GM12875 (cell line): ENCODE data around the gene MAGI3.
"Not testable (repeated sequence)": the region's sequence is repeated elsewhere in the genome, so short reads cannot be mapped to it uniquely, and the experiment has no call there.

Source experiments
- H3K4me3 ChIP-seq: one replicate; pipeline ENCODE4 v1.5.1; 2011; ENCODE audit warnings: low read depth, low read length, control low read depth
- TF ChIP-seq, protein P1 (sequence below): IDR thresholded peaks from 2 replicates; pipeline ENCODE4 v1.5.1; 2011; ENCODE audit warnings: low read depth, mild to moderate bottlenecking, control low read depth, inconsistent platforms, low read length, moderate library complexity, borderline replicate concordance; ENCODE audit not compliant: insufficient read depth

MAGI3 gene

GRCh38 chr1:113396585-113396984 is 6.3 kb downstream of the MAGI3 start:
- TF ChIP-seq, protein P1, sequence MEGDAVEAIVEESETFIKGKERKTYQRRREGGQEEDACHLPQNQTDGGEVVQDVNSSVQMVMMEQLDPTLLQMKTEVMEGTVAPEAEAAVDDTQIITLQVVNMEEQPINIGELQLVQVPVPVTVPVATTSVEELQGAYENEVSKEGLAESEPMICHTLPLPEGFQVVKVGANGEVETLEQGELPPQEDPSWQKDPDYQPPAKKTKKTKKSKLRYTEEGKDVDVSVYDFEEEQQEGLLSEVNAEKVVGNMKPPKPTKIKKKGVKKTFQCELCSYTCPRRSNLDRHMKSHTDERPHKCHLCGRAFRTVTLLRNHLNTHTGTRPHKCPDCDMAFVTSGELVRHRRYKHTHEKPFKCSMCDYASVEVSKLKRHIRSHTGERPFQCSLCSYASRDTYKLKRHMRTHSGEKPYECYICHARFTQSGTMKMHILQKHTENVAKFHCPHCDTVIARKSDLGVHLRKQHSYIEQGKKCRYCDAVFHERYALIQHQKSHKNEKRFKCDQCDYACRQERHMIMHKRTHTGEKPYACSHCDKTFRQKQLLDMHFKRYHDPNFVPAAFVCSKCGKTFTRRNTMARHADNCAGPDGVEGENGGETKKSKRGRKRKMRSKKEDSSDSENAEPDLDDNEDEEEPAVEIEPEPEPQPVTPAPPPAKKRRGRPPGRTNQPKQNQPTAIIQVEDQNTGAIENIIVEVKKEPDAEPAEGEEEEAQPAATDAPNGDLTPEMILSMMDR, result no peak
- H3K4me3 ChIP-seq, result no peak overlapping the region

DNA sequence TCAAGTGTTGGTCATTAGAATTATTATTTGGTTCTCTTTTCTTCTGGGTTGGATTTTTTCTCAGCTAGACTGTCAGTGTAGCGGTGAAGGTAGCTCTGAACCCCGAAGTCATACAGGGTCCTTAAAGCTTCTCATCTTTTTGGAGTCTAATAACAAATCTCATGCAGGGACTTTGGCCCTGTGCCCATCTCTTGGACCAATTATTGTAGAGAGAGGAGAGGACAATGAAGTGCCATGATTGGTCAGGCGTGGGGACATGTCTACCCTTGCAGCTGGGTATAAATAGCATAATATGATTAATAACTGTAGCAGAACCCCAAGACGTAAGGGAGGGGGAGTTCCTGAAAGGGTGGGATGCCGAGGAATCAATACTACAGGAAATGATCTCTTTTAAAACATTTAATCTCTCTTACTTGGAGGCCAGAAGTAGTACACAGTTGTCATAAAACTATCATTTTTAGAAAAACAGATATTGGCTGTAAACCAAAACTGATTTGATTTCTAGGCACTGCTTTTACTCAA is 8.8 kb downstream of the MAGI3 start:
- TF ChIP-seq, protein P1, result no peak
- no peak overlapping the region for H3K4me3 ChIP-seq

GRCh38 chr1:113401067-113401466 is 10.8 kb downstream of the MAGI3 start:
- H3K4me3 ChIP-seq, result no peak overlapping the region
- TF ChIP-seq, protein P1, result no peak

- TF ChIP-seq, protein P1, result no peak
- no peak overlapping the region for H3K4me3 ChIP-seq
Observed at GRCh38 chr1:113401728-113402127, 11.4 kb downstream of the MAGI3 start.

GRCh38 chr1:113403065-113403464 is 12.8 kb downstream of the MAGI3 start:
- TF ChIP-seq, protein P1, result no peak
- no peak overlapping the region for H3K4me3 ChIP-seq

DNA sequence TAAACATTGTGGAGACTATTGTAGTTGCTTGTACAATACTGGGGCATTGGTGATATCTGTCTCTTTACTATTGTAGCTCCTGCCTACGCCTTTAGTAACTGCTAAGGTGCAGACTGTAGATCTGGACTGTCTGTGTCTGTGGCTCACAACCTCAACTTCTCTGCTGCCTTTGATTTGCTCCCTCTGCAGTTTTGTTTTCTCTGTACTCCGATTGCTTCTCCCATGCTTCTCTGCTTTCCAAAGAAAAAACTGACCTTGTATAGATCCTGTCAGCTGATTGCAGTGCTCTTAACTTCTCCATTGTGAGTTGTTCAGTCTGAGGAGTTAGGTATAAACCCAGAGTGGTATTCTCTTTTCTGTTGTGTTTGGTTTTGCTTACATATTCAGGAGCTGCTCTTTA is 15.3 kb downstream of the MAGI3 start:
- TF ChIP-seq, protein P1, result no peak
- no peak overlapping the region for H3K4me3 ChIP-seq

GRCh38 chr1:113406149-113406548 is 15.8 kb downstream of the MAGI3 start:
- H3K4me3 ChIP-seq, result not testable (repeated sequence)

GRCh38 chr1:113409363-113409762 is 19.0 kb downstream of the MAGI3 start:
- TF ChIP-seq, protein P1, result no peak

DNA sequence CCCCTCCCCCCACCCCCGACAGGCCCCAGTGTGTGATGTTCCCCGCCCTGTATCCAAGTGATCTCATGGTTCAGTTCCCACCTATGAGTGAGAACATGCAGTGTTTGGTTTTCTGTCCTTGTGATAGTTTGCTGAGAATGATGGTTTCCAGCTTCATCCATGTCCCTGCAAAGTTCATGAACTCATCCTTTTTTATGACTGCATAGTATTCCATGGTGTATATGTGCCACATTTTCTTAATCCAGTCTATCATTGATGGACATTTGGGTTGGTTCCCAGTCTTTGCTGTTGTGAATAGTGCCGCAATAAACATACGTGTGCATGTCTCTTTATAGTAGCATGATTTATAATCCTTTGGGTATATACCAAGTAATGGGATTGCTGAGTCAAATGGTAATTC is 21.7 kb downstream of the MAGI3 start:
- H3K4me3 ChIP-seq, result not testable (repeated sequence)

More at GRCh38 chr1:113409363-113409762, 19.0 kb downstream of the MAGI3 start:
- H3K4me3 ChIP-seq, result no peak overlapping the region
